CD14-positive monocyte (primary cell): ENCODE measurements around the gene TNFRSF14. TPM values are rescaled to one million over a fixed set of nuclear protein-coding genes. Genes with fewer than 3 reads are reported as not detected.

Experiments used
- DNase-seq, 3 donors: peaks; one replicate each; pipeline ENCODE4 v3.0.0-alpha.2; 2011 to 2022
- H2AFZ ChIP-seq: 2 replicates; pipeline ENCODE4 v1.6.0; 2012; ENCODE audit warnings: mild to moderate bottlenecking, low read depth, low read length, inconsistent platforms; ENCODE audit not compliant: insufficient read depth, poor library complexity, severe bottlenecking
- H3K27ac ChIP-seq, 2 donors: 1 replicate in 1 of 2; 2 replicates in 1 of 2; pipeline ENCODE4 v1.5.1; 2012 to 2013; ENCODE audit warnings: low read length in 2 of 2, control low read depth in 1 of 2, inconsistent platforms in 1 of 2, low read depth in 1 of 2, mild to moderate bottlenecking in 1 of 2
- H3K27me3 ChIP-seq, 2 donors: one replicate each; pipeline versions ENCODE4 v1.6.0 to v1.6.1; 2011 to 2013; ENCODE audit warnings: low read length in 2 of 2; ENCODE audit not compliant: control insufficient read depth in 2 of 2, insufficient read depth in 2 of 2
- H3K36me3 ChIP-seq, 2 donors: replicated peaks in 1 of 2; 1 replicate in 1 of 2; 2 replicates in 1 of 2; pipeline versions ENCODE4 v1.5.1 to v1.6.1; 2012 to 2013; ENCODE audit warnings: low read length in 2 of 2, control low read depth in 1 of 2, inconsistent platforms in 1 of 2, mild to moderate bottlenecking in 1 of 2; ENCODE audit not compliant: insufficient read depth in 2 of 2, control insufficient read depth in 1 of 2
- H3K4me1 ChIP-seq, 2 donors: 1 replicate in 1 of 2; 2 replicates in 1 of 2; pipeline versions ENCODE4 v1.5.1 to v1.6.1; 2012 to 2013; ENCODE audit warnings: low read length in 2 of 2, control low read depth in 1 of 2, inconsistent platforms in 1 of 2, mild to moderate bottlenecking in 1 of 2, moderate library complexity in 1 of 2; ENCODE audit not compliant: insufficient read depth in 2 of 2, control insufficient read depth in 1 of 2
- H3K4me2 ChIP-seq: replicated peaks from 2 replicates; pipeline ENCODE3; 2012; ENCODE audit warnings: low read length, moderate library complexity, mild to moderate bottlenecking; ENCODE audit not compliant: poor library complexity, severe bottlenecking; ENCODE audit errors: extremely low read depth
- H3K4me3 ChIP-seq, 3 experiments: fragments of 200-600 bp in 1 of 3; sonication (generic) in 1 of 3; replicated peaks in 1 of 3; 1 replicate in 2 of 3; 2 replicates in 1 of 3; pipeline ENCODE4 v1.5.1; 2011 to 2013; ENCODE audit warnings: low read length in 3 of 3, mild to moderate bottlenecking in 3 of 3, control low read depth in 2 of 3, low read depth in 2 of 3, inconsistent platforms in 1 of 3, moderate library complexity in 1 of 3
- H3K79me2 ChIP-seq: 2 replicates; pipeline ENCODE4 v1.6.0; 2012; ENCODE audit warnings: mild to moderate bottlenecking, control low read depth, inconsistent platforms, low read length, moderate library complexity; ENCODE audit not compliant: insufficient read depth
- H3K9ac ChIP-seq: 2 replicates; pipeline ENCODE4 v1.6.0; 2017; ENCODE audit warnings: low read length, mild to moderate bottlenecking; ENCODE audit not compliant: insufficient read depth, poor library complexity, severe bottlenecking
- H3K9me3 ChIP-seq, 2 donors: replicated peaks in 1 of 2; 1 replicate in 1 of 2; 2 replicates in 1 of 2; pipeline versions ENCODE4 v1.5.1 to v1.6.1; 2012 to 2013; ENCODE audit warnings: low read length in 2 of 2, control low read depth in 1 of 2; ENCODE audit not compliant: control insufficient read depth in 1 of 2, insufficient read depth in 1 of 2
- H4K20me1 ChIP-seq: 2 replicates; pipeline ENCODE4 v1.6.0; 2012; ENCODE audit warnings: mild to moderate bottlenecking, low read length, control low read depth, moderate library complexity; ENCODE audit not compliant: insufficient read depth
- H3K27ac Mint-ChIP-seq, 7 donors: one replicate each; pipeline ENCODE4 v1.8.0; 2020; ENCODE audit warnings: mild to moderate bottlenecking in 7 of 7, mixed read lengths in 7 of 7, moderate library complexity in 6 of 7, inconsistent platforms in 2 of 7
- H3K27me3 Mint-ChIP-seq, 3 donors: one replicate each; pipeline ENCODE4 v1.8.0; 2021 to 2022; ENCODE audit warnings: low read depth in 3 of 3, mild to moderate bottlenecking in 3 of 3, mixed read lengths in 3 of 3, moderate library complexity in 3 of 3, inconsistent platforms in 1 of 3
- H3K36me3 Mint-ChIP-seq, 2 donors: one replicate each; pipeline ENCODE4 v1.8.0; 2020; ENCODE audit warnings: mixed read lengths in 2 of 2, inconsistent platforms in 1 of 2, mild to moderate bottlenecking in 1 of 2
- H3K4me1 Mint-ChIP-seq: one replicate; pipeline ENCODE4 v1.8.0; 2020; ENCODE audit warnings: mild to moderate bottlenecking, mixed read lengths
- H3K4me3 Mint-ChIP-seq, 2 donors: one replicate each; pipeline ENCODE4 v1.8.0; 2020; ENCODE audit warnings: mild to moderate bottlenecking in 2 of 2, mixed read lengths in 2 of 2, moderate library complexity in 1 of 2
- H3K9me3 Mint-ChIP-seq, 7 donors: one replicate each; pipeline ENCODE4 v1.8.0; 2020 to 2022; ENCODE audit warnings: mixed read lengths in 7 of 7, mild to moderate bottlenecking in 6 of 7, moderate library complexity in 6 of 7, inconsistent platforms in 2 of 7
- CTCF ChIP-seq: fragments of 200-600 bp; IDR thresholded peaks from one replicate; pipeline ENCODE4 v1.8.0; 2022; ENCODE audit warnings: antibody characterized with exemption, mild to moderate bottlenecking
- WGBS: methylation state at CpG from one replicate; pipeline ENCODE4 v1.1.5; 2013; ENCODE audit warnings: missing lambda C conversion rate; ENCODE audit not compliant: insufficient coverage; 5-methylcytosine and 5-hydroxymethylcytosine counted together
- intact Hi-C, 2 donors: fragments of 100-400 bp; cut with micrococcal nuclease; formaldehyde crosslinking; loops; one replicate each; pipeline versions ENCODE4 v1.15.0 to v1.15.1; 2023
- polyA plus RNA-seq, 3 donors: library from polyadenylated mRNA; depleted of rRNA in 1 of 3; unstranded in 2 of 3; stranded (reverse) in 1 of 3; fragments of 300-500 nt in 2 of 3; fragments of >200 nt in 1 of 3; fragmentation: Illumina TruSeq in 2 of 3; gene quantifications; 1 replicate in 2 of 3; 2 replicates in 1 of 3; pipeline ENCODE4 v1.2.3, GENCODE V29; 2012 to 2021

TNFRSF14 gene
- polyA plus RNA-seq, 3 donors = 62.1 to 512 (median 64.4) TPM

GRCh38 chr1:2558420-2558819 lies 2.2 kb downstream of the TNFRSF14 start:
- Mint-ChIP-seq H3K4me1 (peaks cover 26% of the 10 kb centered on the region), H3K9me3 (peaks cover 0 to 3% (median 0%) of the 10 kb centered on the region in 7 donors), H3K27me3 (peaks cover 9 to 16% (median 13%) of the 10 kb centered on the region in 3 donors), H3K36me3 (peaks cover 40 to 54% of the 10 kb centered on the region in 2 donors), H3K4me3 (no peak overlapping the region), H3K27ac (peak overlapping the region in 2 of 7 donors; percentile 25 to 31)
- no peak overlapping the region for H3K4me2 ChIP-seq
- 98% methylated on average over 11 of the region's 12 CpGs for WGBS
- peaks cover 58% of the 10 kb centered on the region for H4K20me1 ChIP-seq
- peaks cover 35 to 39% of the 10 kb centered on the region in 2 donors for H3K4me1 ChIP-seq
- H3K4me3 ChIP-seq = no peak overlapping the region
- TF ChIP-seq CTCF = no peak
- DNase-seq = no peak
- H3K27ac ChIP-seq = no peak overlapping the region
- H3K9ac ChIP-seq = no peak overlapping the region
- peaks cover 57 to 59% of the 10 kb centered on the region in 2 donors for H3K36me3 ChIP-seq
- peaks cover 27% of the 10 kb centered on the region for H3K79me2 ChIP-seq
- no peak overlapping the region for H2AFZ ChIP-seq
- H3K9me3 ChIP-seq = no peaks in the 10 kb centered on the region
- no peaks in the 10 kb centered on the region for H3K27me3 ChIP-seq
- intact Hi-C loops = no loop called here

GRCh38 chr1:2558861-2559260 lies 2.7 kb downstream of the TNFRSF14 start:
- Histone ChIP-seq H3K79me2 (peaks cover 27% of the 10 kb centered on the region), H3K9ac (no peak overlapping the region), H3K27me3 (no peaks in the 10 kb centered on the region), H3K4me1 (peaks cover 35 to 39% of the 10 kb centered on the region in 2 donors), H3K27ac (no peak overlapping the region), H2AFZ (no peak overlapping the region), H4K20me1 (peaks cover 62% of the 10 kb centered on the region), H3K4me2 (no peak overlapping the region), H3K4me3 (no peak overlapping the region), H3K9me3 (no peaks in the 10 kb centered on the region), H3K36me3 (peaks cover 61 to 64% of the 10 kb centered on the region in 2 donors)
- H3K36me3 Mint-ChIP-seq = peaks cover 43 to 58% of the 10 kb centered on the region in 2 donors
- intact Hi-C loops = no loop called here
- peaks cover 26% of the 10 kb centered on the region for H3K4me1 Mint-ChIP-seq
- H3K4me3 Mint-ChIP-seq = no peak overlapping the region
- no peak for TF ChIP-seq CTCF
- WGBS = 98% methylated on average over 6 of the region's 6 CpGs
- H3K27me3 Mint-ChIP-seq = peaks cover 8 to 15% (median 13%) of the 10 kb centered on the region in 3 donors
- no peak for DNase-seq
- peak overlapping the region in 1 of 7 donors; percentile 25 for H3K27ac Mint-ChIP-seq
- H3K9me3 Mint-ChIP-seq = peaks cover 0 to 3% (median 0%) of the 10 kb centered on the region in 7 donors
